Bronchial epithelial cell (primary cell): Measurements from ENCODE around the gene COLEC12. TPM values are rescaled to one million over a fixed set of nuclear protein-coding genes. Genes with fewer than 3 reads are reported as not detected.

Source experiments
- DNase-seq: peaks from one replicate; pipeline ENCODE4 v3.0.0-alpha.2; 2010; ENCODE audit warnings: low read depth
- FAIRE-seq: peaks from 2 replicates; lab custom pipeline; 2011; peaks lifted over from hg19 to GRCh38; lab: Jason Lieb, UNC
- H3K27me3 ChIP-seq: 2 replicates; pipeline ENCODE4 v1.5.1; 2011; ENCODE audit warnings: low read length; ENCODE audit not compliant: control insufficient read depth, insufficient read depth
- H3K36me3 ChIP-seq: 2 replicates; pipeline ENCODE4 v1.5.1; 2011; ENCODE audit warnings: low read length; ENCODE audit not compliant: control insufficient read depth, insufficient read depth
- H3K4me3 ChIP-seq: 2 replicates; pipeline ENCODE4 v1.5.1; 2011; ENCODE audit warnings: mild to moderate bottlenecking, low read depth, low read length, control low read depth
- CTCF ChIP-seq: IDR thresholded peaks from 2 replicates; pipeline ENCODE4 v1.5.1; 2011; ENCODE audit warnings: mild to moderate bottlenecking, moderate library complexity, low read length, control low read depth, inconsistent platforms; ENCODE audit not compliant: insufficient read depth, severe bottlenecking
- total RNA-seq: library from RNA; depleted of rRNA; stranded (reverse); fragments of >200 nt; gene quantifications from 2 replicates; pipeline ENCODE4 v1.2.1, GENCODE V29; 2014

Gene COLEC12
- total RNA-seq, 1 donor from 2014 or later = 0.53 TPM

GRCh38 chr18:377088-377487, 123.4 kb downstream of the COLEC12 start:
- TF ChIP-seq CTCF = no peak
- no peaks in the 10 kb centered on the region for H3K36me3 ChIP-seq
- no peaks in the 10 kb centered on the region for H3K27me3 ChIP-seq
- H3K4me3 ChIP-seq = no peak overlapping the region
- DNase-seq (no peak), FAIRE-seq (no peak)

DNA sequence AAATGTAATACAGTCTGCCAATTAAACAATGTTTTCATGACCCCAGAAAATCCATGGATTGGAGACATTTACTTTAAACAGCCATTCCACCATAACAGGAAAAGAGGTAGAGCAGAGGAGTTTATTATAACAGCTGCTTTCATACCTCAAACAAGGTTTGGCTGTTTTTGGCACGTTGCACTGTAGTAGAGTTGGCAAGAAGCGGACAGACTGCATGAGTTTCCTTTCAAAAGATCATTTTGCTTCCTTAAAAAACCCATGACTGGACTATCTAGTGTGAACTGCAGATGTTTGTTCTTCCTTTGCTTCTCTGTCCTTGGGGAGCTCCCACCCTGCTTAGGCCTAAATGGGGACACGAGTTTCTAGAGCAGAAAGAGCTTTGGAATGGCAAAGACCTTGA, 124.2 kb downstream of the COLEC12 start:
- H3K27me3 ChIP-seq = no peaks in the 10 kb centered on the region
- no peaks in the 10 kb centered on the region for H3K36me3 ChIP-seq
- TF ChIP-seq CTCF = no peak
- DNase-seq = no peak
- no peak for FAIRE-seq
- H3K4me3 ChIP-seq = no peak overlapping the region

DNA sequence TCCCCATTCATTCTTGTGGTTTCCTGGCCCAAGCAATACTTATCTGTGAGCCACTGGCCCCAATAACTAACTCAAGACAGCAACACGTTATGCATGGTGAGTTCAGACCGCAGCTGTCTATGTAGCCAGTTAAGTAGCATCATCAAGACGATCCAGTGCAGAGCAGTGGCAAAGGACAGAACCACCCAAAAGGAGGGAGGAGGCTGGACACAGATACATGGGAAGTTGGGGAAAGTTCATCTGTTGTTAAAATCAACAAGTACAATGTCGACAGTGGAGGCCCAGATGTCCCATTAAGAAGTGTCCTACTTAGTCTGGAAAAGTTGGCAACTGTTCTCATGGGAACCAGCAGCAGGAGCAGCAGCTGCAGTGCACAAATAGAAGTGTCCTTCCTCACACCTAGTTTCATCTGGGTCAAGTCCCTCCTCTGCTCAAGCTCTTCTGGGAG, 125.8 kb downstream of the COLEC12 start:
- Histone ChIP-seq H3K36me3 (no peaks in the 10 kb centered on the region), H3K27me3 (no peaks in the 10 kb centered on the region), H3K4me3 (no peak overlapping the region)
- no peak for TF ChIP-seq CTCF
- FAIRE-seq (peak; percentile 85), DNase-seq (no peak)

GRCh38 chr18:373780-374179, 126.7 kb downstream of the COLEC12 start:
- DNase-seq = no peak
- Histone ChIP-seq H3K27me3 (no peaks in the 10 kb centered on the region), H3K36me3 (no peaks in the 10 kb centered on the region), H3K4me3 (no peak overlapping the region)
- no peak for FAIRE-seq
- no peak for TF ChIP-seq CTCF

GRCh38 chr18:371609-371982, 128.9 kb downstream of the COLEC12 start:
- TF ChIP-seq CTCF = no peak
- no peak overlapping the region for H3K4me3 ChIP-seq
- DNase-seq = no peak
- no peak for FAIRE-seq
- H3K36me3 ChIP-seq = no peaks in the 10 kb centered on the region
- H3K27me3 ChIP-seq = no peaks in the 10 kb centered on the region

- Histone ChIP-seq H3K27me3 (no peaks in the 10 kb centered on the region), H3K36me3 (no peaks in the 10 kb centered on the region), H3K4me3 (no peak overlapping the region)
- no peak for TF ChIP-seq CTCF
- no peak for DNase-seq
- FAIRE-seq = no peak
Measured at GRCh38 chr18:370751-371608, 129.5 kb downstream of the COLEC12 start.
